Measurements from ENCODE around the gene FIP1L1. TPM values are rescaled to one million over a fixed set of nuclear protein-coding genes. Genes with fewer than 3 reads are reported as not detected.
"Not testable (repeated sequence)": the region's sequence is repeated elsewhere in the genome, so short reads cannot be mapped to it uniquely, and the experiment has no call there.

The FIP1L1 gene
- 89.0 and 95.0 TPM in 2 replicates for total RNA-seq (2014; rRNA removed; shearing (Covaris generic); ENCODE audit: low replicate concordance)

- peaks cover 29% of the 10 kb centered on the region for H3K36me3 ChIP-seq (ENCODE audit: insufficient read depth, low read length)
- peak within 1 kb of the TSS; percentile 98 for H3K4me2 ChIP-seq (ENCODE audit: low read depth, low read length, poor library complexity, severe bottlenecking)
- H2AFZ ChIP-seq (ENCODE audit: low read length) = peak within 1 kb of the TSS; percentile 76
- H3K27ac ChIP-seq (ENCODE audit: low read length) = peak within 1 kb of the TSS; percentile 65
- H3K9ac ChIP-seq (ENCODE audit: low read length) = peak within 1 kb of the TSS; percentile 95
- no peaks in the 10 kb centered on the region for H3K9me2 ChIP-seq (replicated peaks; ENCODE audit: insufficient read depth, low read length)
- no peaks in the 10 kb centered on the region for H3K27me3 ChIP-seq (ENCODE audit: low read length)
- H3K4me3 ChIP-seq (ENCODE audit: low read length) = peak within 1 kb of the TSS; percentile 96
- H3K9me3 ChIP-seq (ENCODE audit: low read length) = no peaks in the 10 kb centered on the region
- H4K20me1 ChIP-seq (ENCODE audit: insufficient read depth, low read depth, low read length) = peaks cover 13% of the 10 kb centered on the region; the same call in 1 of the 2 replicates
- DNase-seq = peak; percentile 97
- H3K4me1 ChIP-seq (ENCODE audit: low read length) = peaks cover 33% of the 10 kb centered on the region
- H3K79me2 ChIP-seq (ENCODE audit: low read length) = peaks cover 51% of the 10 kb centered on the region
These were observed at the start of gene FIP1L1 for GRCh38 chr4:53377319-53378170. FIP1L1 (plus strand) TSS chr4:53377641; CDS start chr4:53377839, 198 bp downstream.

- not testable (repeated sequence) for H3K9me3 ChIP-seq (ENCODE audit: low read length); H4K20me1 ChIP-seq (ENCODE audit: insufficient read depth, low read depth, low read length); DNase-seq; H3K9me2 ChIP-seq (replicated peaks; ENCODE audit: insufficient read depth, low read length); H2AFZ ChIP-seq (ENCODE audit: low read length); H3K79me2 ChIP-seq (ENCODE audit: low read length); H3K9ac ChIP-seq (ENCODE audit: low read length); H3K36me3 ChIP-seq (ENCODE audit: insufficient read depth, low read length); H3K4me2 ChIP-seq (ENCODE audit: low read depth, low read length, poor library complexity, severe bottlenecking); H3K27ac ChIP-seq (ENCODE audit: low read length); H3K27me3 ChIP-seq (ENCODE audit: low read length); H3K4me3 ChIP-seq (ENCODE audit: low read length)
- peaks cover 11% of the 10 kb centered on the region for H3K4me1 ChIP-seq (ENCODE audit: low read length)
These were observed 42.5 kb upstream of the FIP1L1 start for GRCh38 chr4:53334916-53335315.

GRCh38 chr4:53340145-53340544 is 37.3 kb upstream of the FIP1L1 start:
- H3K4me2 ChIP-seq (ENCODE audit: low read depth, low read length, poor library complexity, severe bottlenecking); H3K27me3 ChIP-seq (ENCODE audit: low read length); H4K20me1 ChIP-seq (ENCODE audit: insufficient read depth, low read depth, low read length); H3K4me3 ChIP-seq (ENCODE audit: low read length); H3K9me2 ChIP-seq (replicated peaks; ENCODE audit: insufficient read depth, low read length); H3K36me3 ChIP-seq (ENCODE audit: insufficient read depth, low read length); H2AFZ ChIP-seq (ENCODE audit: low read length); DNase-seq; H3K9me3 ChIP-seq (ENCODE audit: low read length); H3K9ac ChIP-seq (ENCODE audit: low read length); H3K27ac ChIP-seq (ENCODE audit: low read length): not testable (repeated sequence)
- Histone ChIP-seq H3K4me1 (ENCODE audit: low read length) (peaks cover 11% of the 10 kb centered on the region), H3K79me2 (ENCODE audit: low read length) (peaks cover 12% of the 10 kb centered on the region)

- Histone ChIP-seq H3K4me1 (ENCODE audit: low read length) (peaks cover 14% of the 10 kb centered on the region), H3K36me3 (ENCODE audit: insufficient read depth, low read length) (peaks cover 16% of the 10 kb centered on the region), H3K79me2 (ENCODE audit: low read length) (peaks cover 33% of the 10 kb centered on the region)
- not testable (repeated sequence) for H4K20me1 ChIP-seq (ENCODE audit: insufficient read depth, low read depth, low read length); H3K4me3 ChIP-seq (ENCODE audit: low read length); H3K9me3 ChIP-seq (ENCODE audit: low read length); H3K9me2 ChIP-seq (replicated peaks; ENCODE audit: insufficient read depth, low read length); H3K27ac ChIP-seq (ENCODE audit: low read length); H3K4me2 ChIP-seq (ENCODE audit: low read depth, low read length, poor library complexity, severe bottlenecking); H3K27me3 ChIP-seq (ENCODE audit: low read length); H3K9ac ChIP-seq (ENCODE audit: low read length); DNase-seq; H2AFZ ChIP-seq (ENCODE audit: low read length)
These were observed 31.0 kb upstream of the FIP1L1 start for GRCh38 chr4:53346392-53346791.

GRCh38 chr4:53346920-53347852 is 30.3 kb upstream of the FIP1L1 start:
- Histone ChIP-seq H3K9me2 (replicated peaks; ENCODE audit: insufficient read depth, low read length) (no peaks in the 10 kb centered on the region; the same call in 1 of the 2 replicates), H3K4me2 (ENCODE audit: low read depth, low read length, poor library complexity, severe bottlenecking) (no peak overlapping the region), H3K9me3 (ENCODE audit: low read length) (no peaks in the 10 kb centered on the region), H3K4me3 (ENCODE audit: low read length) (no peak overlapping the region), H3K9ac (ENCODE audit: low read length) (no peak overlapping the region), H2AFZ (ENCODE audit: low read length) (no peak overlapping the region), H3K4me1 (ENCODE audit: low read length) (peaks cover 14% of the 10 kb centered on the region), H3K36me3 (ENCODE audit: insufficient read depth, low read length) (peaks cover 19% of the 10 kb centered on the region), H3K27ac (ENCODE audit: low read length) (no peak overlapping the region), H4K20me1 (ENCODE audit: insufficient read depth, low read depth, low read length) (no peaks in the 10 kb centered on the region), H3K27me3 (ENCODE audit: low read length) (no peaks in the 10 kb centered on the region), H3K79me2 (ENCODE audit: low read length) (peaks cover 36% of the 10 kb centered on the region)
- DNase-seq = no peak

- H3K27me3 ChIP-seq (ENCODE audit: low read length) = no peaks in the 10 kb centered on the region
- 0 out of 2 replicates have a peak overlapping the region, but pooled peaks have one; percentile 14 for H3K27ac ChIP-seq (ENCODE audit: low read length)
- no peaks in the 10 kb centered on the region for H3K9me3 ChIP-seq (ENCODE audit: low read length)
- H3K4me3 ChIP-seq (ENCODE audit: low read length) = no peak overlapping the region
- no peaks in the 10 kb centered on the region; the same call in 1 of the 2 replicates for H3K9me2 ChIP-seq (replicated peaks; ENCODE audit: insufficient read depth, low read length)
- H3K4me1 ChIP-seq (ENCODE audit: low read length) = peaks cover 14% of the 10 kb centered on the region
- no peak for DNase-seq
- H2AFZ ChIP-seq (ENCODE audit: low read length) = no peak overlapping the region
- no peaks in the 10 kb centered on the region for H4K20me1 ChIP-seq (ENCODE audit: insufficient read depth, low read depth, low read length)
- peaks cover 25% of the 10 kb centered on the region for H3K36me3 ChIP-seq (ENCODE audit: insufficient read depth, low read length)
- no peak overlapping the region for H3K4me2 ChIP-seq (ENCODE audit: low read depth, low read length, poor library complexity, severe bottlenecking)
- no peak overlapping the region for H3K9ac ChIP-seq (ENCODE audit: low read length)
- H3K79me2 ChIP-seq (ENCODE audit: low read length) = peaks cover 39% of the 10 kb centered on the region
These were observed 29.4 kb upstream of the FIP1L1 start for GRCh38 chr4:53348046-53348445.

- Histone ChIP-seq H3K9me2 (replicated peaks; ENCODE audit: insufficient read depth, low read length) (no peaks in the 10 kb centered on the region; the same call in 1 of the 2 replicates), H4K20me1 (ENCODE audit: insufficient read depth, low read depth, low read length) (no peaks in the 10 kb centered on the region), H3K4me3 (ENCODE audit: low read length) (no peak overlapping the region), H3K9ac (ENCODE audit: low read length) (no peak overlapping the region), H3K9me3 (ENCODE audit: low read length) (no peaks in the 10 kb centered on the region), H3K79me2 (ENCODE audit: low read length) (peaks cover 39% of the 10 kb centered on the region), H3K4me2 (ENCODE audit: low read depth, low read length, poor library complexity, severe bottlenecking) (no peak overlapping the region), H3K36me3 (ENCODE audit: insufficient read depth, low read length) (peaks cover 25% of the 10 kb centered on the region), H3K27me3 (ENCODE audit: low read length) (no peaks in the 10 kb centered on the region), H2AFZ (ENCODE audit: low read length) (no peak overlapping the region), H3K27ac (ENCODE audit: low read length) (no peak overlapping the region), H3K4me1 (ENCODE audit: low read length) (peaks cover 14% of the 10 kb centered on the region)
- DNase-seq = no peak
These were observed 28.4 kb upstream of the FIP1L1 start for GRCh38 chr4:53349091-53349491.
